Liver (tissue), 9 donors: ENCODE results near the gene CCDC201. TPM values are rescaled to one million over a fixed set of nuclear protein-coding genes. Genes with fewer than 3 reads are reported as not detected.
"Not testable (repeated sequence)": the region's sequence is repeated elsewhere in the genome, so short reads cannot be mapped to it uniquely, and the experiment has no call there.

Source experiments
- DNase-seq: peaks from one replicate; pipeline ENCODE4 v3.0.0-alpha.2; 2017; ENCODE audit warnings: low spot score
- H3K27ac ChIP-seq, 2 donors: one replicate each; pipeline ENCODE4 v1.7.0; 2013; ENCODE audit warnings: inconsistent platforms in 2 of 2, low read length in 2 of 2, control low read depth in 1 of 2, low read depth in 1 of 2, mild to moderate bottlenecking in 1 of 2
- H3K27me3 ChIP-seq, 4 donors: one replicate each; pipeline versions ENCODE4 v1.6.1 to v1.7.0; 2013; ENCODE audit warnings: low read length in 3 of 4, inconsistent platforms in 1 of 4, mild to moderate bottlenecking in 1 of 4, moderate library complexity in 1 of 4; ENCODE audit not compliant: control insufficient read depth in 4 of 4, insufficient read depth in 4 of 4
- H3K36me3 ChIP-seq, 4 donors: one replicate each; pipeline versions ENCODE4 v1.6.1 to v1.7.0; 2013; ENCODE audit warnings: low read length in 3 of 4, mild to moderate bottlenecking in 3 of 4, low read depth in 1 of 4, moderate library complexity in 1 of 4; ENCODE audit not compliant: control insufficient read depth in 4 of 4, insufficient read depth in 3 of 4
- H3K4me1 ChIP-seq, 4 donors: one replicate each; pipeline versions ENCODE4 v1.6.1 to v1.7.0; 2013; ENCODE audit warnings: low read length in 3 of 4, mild to moderate bottlenecking in 3 of 4, moderate library complexity in 1 of 4; ENCODE audit not compliant: control insufficient read depth in 4 of 4, insufficient read depth in 4 of 4
- H3K4me3 ChIP-seq, 3 donors: one replicate each; pipeline versions ENCODE4 v1.6.1 to v1.7.0; 2013; ENCODE audit warnings: low read length in 3 of 3, control low read depth in 1 of 3, low read depth in 1 of 3, mild to moderate bottlenecking in 1 of 3
- H3K9ac ChIP-seq, 2 donors: one replicate each; pipeline ENCODE4 v1.7.0; 2013; ENCODE audit warnings: low read length in 2 of 2, mild to moderate bottlenecking in 2 of 2, moderate library complexity in 2 of 2, control low read depth in 1 of 2, low read depth in 1 of 2
- H3K9me3 ChIP-seq, 4 donors: one replicate each; pipeline versions ENCODE4 v1.6.1 to v1.7.0; 2013; ENCODE audit warnings: low read length in 3 of 4; ENCODE audit not compliant: control insufficient read depth in 4 of 4
- EGR1 ChIP-seq, 2 donors: IDR thresholded peaks; 2 replicates each; pipeline ENCODE4 v1.6.1; 2016 to 2018; ENCODE audit warnings: antibody characterized with exemption in 2 of 2, low read depth in 2 of 2
- FOXA1 ChIP-seq: IDR thresholded peaks from 2 replicates; pipeline ENCODE4 v1.6.1; 2016; ENCODE audit warnings: antibody characterized with exemption
- FOXA2 ChIP-seq: IDR thresholded peaks from 2 replicates; pipeline ENCODE4 v1.6.1; 2016; ENCODE audit warnings: antibody characterized with exemption
- GABPA ChIP-seq, 2 donors: IDR thresholded peaks in 1 of 2; conservative IDR thresholded peaks in 1 of 2; 2 replicates each; pipeline ENCODE4 v1.6.1; 2016; ENCODE audit warnings: antibody characterized with exemption in 2 of 2, mild to moderate bottlenecking in 1 of 2, moderate library complexity in 1 of 2
- HNF4A ChIP-seq, 2 donors: conservative IDR thresholded peaks; 2 replicates each; pipeline ENCODE4 v1.6.1; 2016; ENCODE audit warnings: antibody characterized with exemption in 2 of 2, mild to moderate bottlenecking in 2 of 2
- JUND ChIP-seq, 2 donors: IDR thresholded peaks; 2 replicates each; pipeline ENCODE4 v1.6.1; 2016; ENCODE audit warnings: antibody characterized with exemption in 2 of 2
- RAD21 ChIP-seq, 2 donors: IDR thresholded peaks; 2 replicates each; pipeline ENCODE4 v1.6.1; 2016; ENCODE audit warnings: antibody characterized with exemption in 2 of 2, mild to moderate bottlenecking in 2 of 2
- REST ChIP-seq: IDR thresholded peaks from 2 replicates; pipeline ENCODE4 v1.6.1; 2016; ENCODE audit warnings: antibody characterized with exemption, mild to moderate bottlenecking
- SP1 ChIP-seq: IDR thresholded peaks from 2 replicates; pipeline ENCODE4 v1.6.1; 2018; ENCODE audit warnings: antibody characterized with exemption, mild to moderate bottlenecking
- TAF1 ChIP-seq: conservative IDR thresholded peaks from 2 replicates; pipeline ENCODE4 v1.6.1; 2016; ENCODE audit warnings: antibody characterized with exemption, mild to moderate bottlenecking
- WGBS: extraction: QIAGEN DNeasy Blood & Tissue Kit; methylation state at CpG from one replicate; pipeline ENCODE4 v1.1.7; 2013; 5-methylcytosine and 5-hydroxymethylcytosine counted together
- polyA plus RNA-seq, 2 donors: library from polyadenylated mRNA; stranded (reverse) in 1 of 2; unstranded in 1 of 2; fragments of 200-250 nt in 1 of 2; fragments of >200 nt in 1 of 2; fragmentation: Nextera tagmentation in 1 of 2; extraction: Ambion mirVana in 1 of 2; gene quantifications; one replicate each; pipeline versions ENCODE4 v1.2.1 to v1.2.3, GENCODE V29; 2013 to 2015
- total RNA-seq, 2 donors: library from RNA; depleted of rRNA; stranded (reverse); fragments of >200 nt; gene quantifications; one replicate each; pipeline ENCODE4 v1.2.3, GENCODE V29; 2014
- TF ChIP-seq, protein P1 (sequence below): IDR thresholded peaks from 2 replicates; pipeline ENCODE4 v1.6.1; 2016; ENCODE audit warnings: antibody characterized with exemption
- donor health status: healthy.
- donor health status: healthy.
- donor health status: healthy.
- donor health status: healthy.
- donor health status: healthy.

CCDC201 gene
- total and polyA plus RNA-seq, 4 donors = not detected

- H3K4me3 ChIP-seq, H3K9ac ChIP-seq, H3K27ac ChIP-seq, H3K4me1 ChIP-seq, DNase-seq, H3K36me3 ChIP-seq, H3K27me3 ChIP-seq, H3K9me3 ChIP-seq: not testable (repeated sequence)
- WGBS = 89% methylated on average over 12 of the region's 12 CpGs
Observed at GRCh38 chr7:45818763-45819162, 54.1 kb downstream of the CCDC201 start.

DNA sequence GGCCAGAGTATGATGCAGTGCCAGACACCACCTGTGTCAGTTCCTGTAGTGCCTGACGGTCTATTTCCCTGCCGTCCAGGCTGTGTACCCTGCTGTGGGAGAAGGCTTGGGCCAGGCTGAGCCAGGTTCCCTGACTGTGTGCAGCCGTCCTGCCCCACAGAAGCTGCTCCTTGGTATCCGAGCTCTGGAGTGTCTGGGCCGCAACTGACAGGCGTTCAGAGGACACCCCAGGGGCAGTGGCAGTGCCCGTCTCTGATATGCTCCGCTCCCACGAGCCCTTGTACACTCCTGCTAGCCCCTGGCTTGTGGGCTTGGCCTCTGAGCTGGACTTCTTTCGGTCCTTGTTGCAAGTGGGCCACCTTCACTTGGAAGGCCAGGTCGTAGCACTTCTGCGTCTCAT, 55.0 kb downstream of the CCDC201 start:
- H3K27ac ChIP-seq, H3K9ac ChIP-seq, H3K4me3 ChIP-seq, H3K9me3 ChIP-seq, DNase-seq, H3K36me3 ChIP-seq, H3K27me3 ChIP-seq, H3K4me1 ChIP-seq: not testable (repeated sequence)
- WGBS = 98% methylated on average over 12 of the region's 12 CpGs

GRCh38 chr7:45817016-45817415, 55.9 kb downstream of the CCDC201 start:
- H3K27ac ChIP-seq, H3K4me1 ChIP-seq, H3K27me3 ChIP-seq, H3K36me3 ChIP-seq, H3K9ac ChIP-seq, DNase-seq, H3K9me3 ChIP-seq, H3K4me3 ChIP-seq: not testable (repeated sequence)
- 95% methylated on average over 8 of the region's 8 CpGs for WGBS

- H3K27me3 ChIP-seq, H3K4me3 ChIP-seq, H3K36me3 ChIP-seq, H3K4me1 ChIP-seq, H3K27ac ChIP-seq, DNase-seq, H3K9ac ChIP-seq, H3K9me3 ChIP-seq: not testable (repeated sequence)
- 94% methylated on average over 37 of the region's 37 CpGs for WGBS
Observed at GRCh38 chr7:45814216-45815118, 58.4 kb downstream of the CCDC201 start.

DNA sequence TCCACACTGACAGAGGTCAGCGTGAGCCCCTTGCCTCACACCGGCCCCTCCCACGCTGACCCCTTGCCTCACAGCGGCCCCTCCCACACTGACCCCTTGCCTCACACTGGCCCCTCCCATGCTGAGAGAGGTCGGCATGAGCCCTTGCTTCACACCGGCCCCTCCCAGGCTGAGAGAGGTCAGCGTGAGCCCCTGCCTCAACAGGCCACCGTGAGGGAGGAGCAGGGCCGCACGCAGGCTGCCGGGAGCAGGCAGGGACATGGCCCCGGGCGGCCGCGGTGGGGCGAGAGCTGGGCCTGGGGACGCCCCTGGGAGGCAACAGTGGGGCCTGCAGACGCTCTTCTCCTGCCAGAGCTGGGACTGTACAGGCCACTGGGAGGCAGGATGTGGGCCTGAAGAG, 59.1 kb downstream of the CCDC201 start:
- H3K9ac ChIP-seq, DNase-seq, H3K36me3 ChIP-seq, H3K4me3 ChIP-seq, H3K4me1 ChIP-seq, H3K9me3 ChIP-seq, H3K27me3 ChIP-seq, H3K27ac ChIP-seq: not testable (repeated sequence)
- WGBS = 97% methylated on average over 18 of the region's 18 CpGs

DNA sequence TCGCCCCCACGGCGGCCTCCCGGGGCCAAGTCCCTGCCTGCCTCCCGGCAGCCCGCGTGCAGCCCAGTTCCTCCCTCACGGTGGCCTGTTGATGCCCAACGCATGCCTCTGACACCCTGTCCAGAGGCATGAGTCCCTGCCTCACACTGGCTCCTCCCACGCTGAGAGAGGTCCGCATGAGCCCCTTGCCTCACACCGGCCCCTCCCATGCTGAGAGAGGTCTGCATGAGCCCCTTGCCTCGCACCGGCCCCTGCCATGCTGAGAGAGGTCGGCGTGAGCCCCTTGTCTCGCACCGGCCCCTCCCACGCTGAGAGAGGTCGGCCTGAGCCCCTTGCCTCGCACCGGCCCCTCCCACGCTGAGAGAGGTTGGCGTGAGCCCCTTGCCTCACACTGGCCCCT, 59.9 kb downstream of the CCDC201 start:
- Histone ChIP-seq H3K9ac (no peak overlapping the region), H3K4me3 (no peak overlapping the region), H3K36me3 (no peaks in the 10 kb centered on the region), H3K4me1 (no peaks in the 10 kb centered on the region), H3K27me3 (no peaks in the 10 kb centered on the region), H3K27ac (no peak overlapping the region), H3K9me3 (no peaks in the 10 kb centered on the region)
- 94% methylated on average over 24 of the region's 24 CpGs for WGBS
- DNase-seq = no peak
- TF ChIP-seq SP1 = no peak
- TF ChIP-seq REST = no peak
- TF ChIP-seq HNF4A (conservative IDR thresholded peaks at IDR 0.05) = no peak
- no peak for TF ChIP-seq RAD21 (IDR thresholded peaks at IDR 0.05)
- no peak for TF ChIP-seq EGR1 (IDR thresholded peaks at IDR 0.05; ENCODE audit: low read depth in 2 of 2)
- no peak for TF ChIP-seq GABPA (IDR thresholded peaks at IDR 0.05 in 1 of 2, conservative IDR thresholded peaks at IDR 0.05 in 1 of 2)
- TF ChIP-seq TAF1 = no peak
- no peak for TF ChIP-seq JUND (IDR thresholded peaks at IDR 0.05)
- TF ChIP-seq FOXA1 = no peak
- no peak for TF ChIP-seq FOXA2
- TF ChIP-seq, protein P1, sequence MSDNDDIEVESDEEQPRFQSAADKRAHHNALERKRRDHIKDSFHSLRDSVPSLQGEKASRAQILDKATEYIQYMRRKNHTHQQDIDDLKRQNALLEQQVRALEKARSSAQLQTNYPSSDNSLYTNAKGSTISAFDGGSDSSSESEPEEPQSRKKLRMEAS = no peak
